IMR-90 (cell line): ENCODE data around the gene WDR90. TPM values are rescaled to one million over a fixed set of nuclear protein-coding genes. Genes with fewer than 3 reads are reported as not detected.

ENCODE experiments used
- ATAC-seq: fragments of 200-7000 bp; cut with Tn5 transposase; 2 replicates; pipeline ENCODE4 v1.9.1; 2020; ENCODE audit warnings: low read depth, mild to moderate bottlenecking, moderate library complexity
- BruUV-seq: library from RNA; stranded (reverse); fragments of 400-500 nt; replicated peaks from 2 replicates; lab custom pipeline; 2021; lab: Mats Ljungman, UMichigan
- CTCF ChIA-PET: fragments of 300-600 bp; formaldehyde crosslinking; extraction: SDS; loops from one replicate; lab custom pipeline; 2021; ENCODE audit warnings: antibody characterized with exemption; lab: Yijun Ruan, JAX
- POLR2A ChIA-PET: fragments of 300-600 bp; sonication (Branson Sonifier 250); formaldehyde crosslinking; loops from one replicate; lab custom pipeline; 2022; ENCODE audit warnings: antibody characterized with exemption; ENCODE audit not compliant: unreplicated experiment; lab: Charles Lee
- DNase-seq: peaks from one replicate; pipeline ENCODE4 v3.0.0; 2013
- H2AFZ ChIP-seq: replicated peaks from 2 replicates; pipeline ENCODE3; 2013; ENCODE audit warnings: low read length, mild to moderate bottlenecking; ENCODE audit not compliant: poor library complexity
- H2AK5ac ChIP-seq: 2 replicates; pipeline ENCODE4 v1.6.1; 2013; ENCODE audit warnings: low read depth, low read length, inconsistent platforms
- H2AK9ac ChIP-seq: replicated peaks from 2 replicates; pipeline ENCODE3; 2013; ENCODE audit warnings: mild to moderate bottlenecking, low read depth, low read length, moderate library complexity; ENCODE audit not compliant: poor library complexity
- H2BK120ac ChIP-seq: 2 replicates; pipeline ENCODE4 v1.6.1; 2013; ENCODE audit warnings: low read depth, low read length, inconsistent platforms
- H2BK15ac ChIP-seq: 3 replicates; pipeline ENCODE4 v1.6.1; 2013; ENCODE audit warnings: low read depth, low read length, inconsistent platforms
- H2BK20ac ChIP-seq: 2 replicates; pipeline ENCODE4 v1.6.1; 2013; ENCODE audit warnings: low read depth, mild to moderate bottlenecking, inconsistent platforms, low read length, moderate library complexity
- H2BK5ac ChIP-seq: 2 replicates; pipeline ENCODE4 v1.6.1; 2013; ENCODE audit warnings: mild to moderate bottlenecking, low read depth, low read length, inconsistent platforms; ENCODE audit not compliant: poor library complexity, severe bottlenecking
- H3K14ac ChIP-seq: replicated peaks from 2 replicates; pipeline ENCODE4 v1.6.1; 2013; ENCODE audit warnings: low read depth, low read length, inconsistent platforms
- H3K18ac ChIP-seq: 2 replicates; pipeline ENCODE4 v1.6.1; 2013; ENCODE audit warnings: low read depth, low read length, control low read depth
- H3K23ac ChIP-seq: 2 replicates; pipeline ENCODE4 v1.6.1; 2013; ENCODE audit warnings: low read depth, low read length, inconsistent platforms
- H3K27ac ChIP-seq: 2 replicates; pipeline ENCODE4 v1.5.1; 2013; ENCODE audit warnings: mild to moderate bottlenecking, control low read depth, low read length; ENCODE audit not compliant: insufficient read depth
- H3K27me3 ChIP-seq: 2 replicates; pipeline ENCODE4 v1.6.1; 2013; ENCODE audit warnings: low read length; ENCODE audit not compliant: control insufficient read depth, insufficient read depth
- H3K36me3 ChIP-seq: 2 replicates; pipeline ENCODE4 v1.6.1; 2013; ENCODE audit warnings: low read length, mixed read lengths; ENCODE audit not compliant: control insufficient read depth, insufficient read depth
- H3K4ac ChIP-seq: 2 replicates; pipeline ENCODE4 v1.6.1; 2013; ENCODE audit warnings: low read depth, low read length, inconsistent platforms
- H3K4me1 ChIP-seq: 2 replicates; pipeline ENCODE4 v1.6.1; 2013; ENCODE audit warnings: low read length, mixed read lengths; ENCODE audit not compliant: control insufficient read depth, insufficient read depth
- H3K4me2 ChIP-seq: 2 replicates; pipeline ENCODE4 v1.6.1; 2013; ENCODE audit warnings: low read depth, mild to moderate bottlenecking, control low read depth, low read length, moderate library complexity
- H3K4me3 ChIP-seq: 2 replicates; pipeline ENCODE4 v1.5.1; 2013; ENCODE audit warnings: low read depth, mild to moderate bottlenecking, control low read depth, low read length, moderate library complexity; ENCODE audit not compliant: insufficient read depth
- H3K56ac ChIP-seq: 2 replicates; pipeline ENCODE4 v1.6.1; 2013; ENCODE audit warnings: low read length, inconsistent platforms; ENCODE audit not compliant: insufficient read depth; ENCODE audit errors: extremely low read depth
- H3K79me1 ChIP-seq, 2 experiments: 2 replicates each; pipeline ENCODE4 v1.6.1; 2013; ENCODE audit warnings: low read length in 2 of 2, inconsistent platforms in 1 of 2, low read depth in 1 of 2
- H3K9ac ChIP-seq: 2 replicates; pipeline ENCODE4 v1.6.1; 2013; ENCODE audit warnings: low read depth, low read length, control low read depth
- H3K9me1 ChIP-seq: 2 replicates; pipeline ENCODE4 v1.6.1; 2013; ENCODE audit warnings: low read length, inconsistent platforms; ENCODE audit not compliant: insufficient read depth
- H3K9me3 ChIP-seq: 2 replicates; pipeline ENCODE4 v1.6.1; 2013; ENCODE audit warnings: low read length; ENCODE audit not compliant: control insufficient read depth, insufficient read depth
- H4K20me1 ChIP-seq: 2 replicates; pipeline ENCODE4 v1.6.1; 2013; ENCODE audit warnings: low read length, inconsistent platforms; ENCODE audit not compliant: insufficient read depth
- H4K5ac ChIP-seq: 2 replicates; pipeline ENCODE4 v1.6.1; 2013; ENCODE audit warnings: mild to moderate bottlenecking, low read depth, low read length, control low read depth
- H4K8ac ChIP-seq, 2 experiments: 2 replicates each; pipeline ENCODE4 v1.6.1; 2013; ENCODE audit warnings: low read depth in 2 of 2, low read length in 2 of 2, control low read depth in 1 of 2, inconsistent platforms in 1 of 2
- H4K91ac ChIP-seq: 2 replicates; pipeline ENCODE4 v1.6.1; 2013; ENCODE audit warnings: low read depth, low read length, inconsistent platforms; ENCODE audit not compliant: insufficient read depth
- BHLHE40 ChIP-seq: fragments of 150-350 bp; IDR thresholded peaks from 2 replicates; pipeline ENCODE4 v1.6.1; 2016; ENCODE audit warnings: mild to moderate bottlenecking, low read depth, low read length
- CHD1 ChIP-seq: IDR thresholded peaks from 2 replicates; pipeline ENCODE4 v1.6.1; 2012; ENCODE audit warnings: low read depth, low read length, improper control_type of control experiment
- ELK1 ChIP-seq: fragments of 150-350 bp; IDR thresholded peaks from 2 replicates; pipeline ENCODE4 v1.6.1; 2016; ENCODE audit warnings: low read depth, mild to moderate bottlenecking, low read length, moderate library complexity, borderline replicate concordance
- MAFK ChIP-seq: IDR thresholded peaks from 2 replicates; pipeline ENCODE4 v1.6.1; 2012; ENCODE audit warnings: low read depth, low read length, improper control_type of control experiment
- MAZ ChIP-seq: IDR thresholded peaks from 2 replicates; pipeline ENCODE4 v1.6.1; 2012; ENCODE audit warnings: low read depth, mild to moderate bottlenecking, low read length, improper control_type of control experiment, moderate library complexity, borderline replicate concordance
- MXI1 ChIP-seq: IDR thresholded peaks from 2 replicates; pipeline ENCODE4 v1.6.1; 2012; ENCODE audit warnings: low read depth, mild to moderate bottlenecking, low read length, moderate library complexity, borderline replicate concordance
- NFE2L2 ChIP-seq: fragments of 150-350 bp; IDR thresholded peaks from 2 replicates; pipeline ENCODE4 v1.6.1; 2016; ENCODE audit warnings: low read depth, mild to moderate bottlenecking, low read length
- POLR2A ChIP-seq: IDR thresholded peaks from 2 replicates; pipeline ENCODE4 v1.6.1; 2012; ENCODE audit warnings: mild to moderate bottlenecking, low read depth, low read length
- RAD21 ChIP-seq: IDR thresholded peaks from 2 replicates; pipeline ENCODE4 v1.6.1; 2012; ENCODE audit warnings: low read length, improper control_type of control experiment
- RCOR1 ChIP-seq: IDR thresholded peaks from 2 replicates; pipeline ENCODE4 v1.6.1; 2012; ENCODE audit warnings: mild to moderate bottlenecking, low read length, improper control_type of control experiment; ENCODE audit not compliant: insufficient replicate concordance
- USF2 ChIP-seq: fragments of 150-350 bp; IDR thresholded peaks from 2 replicates; pipeline ENCODE4 v1.6.1; 2017; ENCODE audit warnings: mild to moderate bottlenecking, antibody characterized with exemption, low read length, low read depth
- WGBS, 2 experiments: methylation state at CpG; one replicate each; pipeline versions ENCODE4 v1.1.5 to v1.1.7; 2013; ENCODE audit warnings: missing lambda C conversion rate in 2 of 2; ENCODE audit not compliant: insufficient read length in 1 of 2; ENCODE audit errors: extremely low coverage in 2 of 2; 5-methylcytosine and 5-hydroxymethylcytosine counted together
- dilution Hi-C: fragments of 300-500 bp; cut with HindIII; formaldehyde crosslinking; loops from one replicate; pipeline ENCODE4 v1.14.3; 2018; ENCODE audit warnings: low sequenced_read_pairs; ENCODE audit not compliant: unreplicated experiment
- in situ Hi-C: fragments of 300-500 bp; cut with MboI; formaldehyde crosslinking; loops from 3 replicates; pipeline ENCODE4 v1.14.3; 2019; ENCODE audit warnings: low sequenced_read_pairs, inconsistent platforms, mixed read lengths
- intact Hi-C: fragments of 100-400 bp; cut with micrococcal nuclease; formaldehyde crosslinking; loops from 2 replicates; pipeline ENCODE4 v1.10.0; 2022
- polyA plus RNA-seq, 3 experiments: library from polyadenylated mRNA; depleted of rRNA; stranded (reverse); fragments of >200 nt; gene quantifications; 2 replicates each; pipeline ENCODE4 v1.2.3, GENCODE V29; 2012; ENCODE audit warnings: low replicate concordance in 1 of 3
- total RNA-seq: library from RNA; depleted of rRNA; stranded (reverse); fragments of >200 nt; gene quantifications from 2 replicates; pipeline ENCODE4 v1.2.3, GENCODE V29; 2012

Gene WDR90
- total and polyA plus RNA-seq, 2 of the 4 experiments (the other 2 are of a cell fraction) = 1.4 to 18.7 TPM

GRCh38 chr16:630249-630814 is 18.8 kb upstream of the WDR90 start:
- Histone ChIP-seq H3K27ac (no peak overlapping the region), H3K27me3 (no peaks in the 10 kb centered on the region), H3K23ac (no peak overlapping the region), H3K4ac (no peak overlapping the region), H4K5ac (no peak overlapping the region), H4K8ac (no peak overlapping the region), H3K9me3 (no peaks in the 10 kb centered on the region), H3K14ac (no peak overlapping the region), H3K56ac (no peak overlapping the region), H4K20me1 (peaks cover 3% of the 10 kb centered on the region; the same call in 1 of the 2 replicates), H2AK9ac (peak overlapping the region; percentile 81), H3K4me3 (no peak overlapping the region), H3K79me1 (peaks cover 3 to 29% of the 10 kb centered on the region in 2 experiments; a peak in 2 of 4 replicates), H2BK20ac (no peak overlapping the region), H2AK5ac (no peak overlapping the region), H2AFZ (no peak overlapping the region), H3K18ac (no peak overlapping the region), H3K4me2 (no peak overlapping the region), H3K9me1 (no peaks in the 10 kb centered on the region; the same call in 1 of the 2 replicates), H3K9ac (no peak overlapping the region), H2BK120ac (no peak overlapping the region), H3K4me1 (peaks cover 31% of the 10 kb centered on the region), H4K91ac (no peak overlapping the region), H2BK15ac (no peak overlapping the region), H2BK5ac (no peak overlapping the region), H3K36me3 (peaks cover 19% of the 10 kb centered on the region; the same call in 1 of the 2 replicates)
- ChIA-PET CTCF (no interaction called here), POLR2A (no interaction called here)
- DNase-seq (no peak), ATAC-seq (no peak)
- dilution Hi-C loops = no loop called here
- no peak for TF ChIP-seq RAD21
- TF ChIP-seq USF2 = no peak
- TF ChIP-seq CHD1 = no peak
- no peak for TF ChIP-seq RCOR1
- TF ChIP-seq MAZ = no peak
- TF ChIP-seq BHLHE40 = no peak
- no peak for TF ChIP-seq MAFK
- TF ChIP-seq POLR2A = no peak
- no peak for TF ChIP-seq NFE2L2
- TF ChIP-seq ELK1 = no peak
- no peak for TF ChIP-seq MXI1
- BruUV-seq = no TSS peak
- 59% methylated on average over 17 of the region's 29 CpGs; no CpG with 5 or more reads in 1 of the 2 experiments for WGBS, 2 experiments
- intact Hi-C loops = no loop called here
- in situ Hi-C loops = no loop called here
